HG02981 (cell line): Measurements from ENCODE around the gene IRX4.

Experiments
- ATAC-seq: cut with Tn5 transposase; IDR thresholded peaks from one replicate; pipeline ENCODE4 v1.9.1; 2021; ENCODE audit warnings: mild to moderate bottlenecking, moderate library complexity; ENCODE audit not compliant: unreplicated experiment

IRX4 gene

DNA sequence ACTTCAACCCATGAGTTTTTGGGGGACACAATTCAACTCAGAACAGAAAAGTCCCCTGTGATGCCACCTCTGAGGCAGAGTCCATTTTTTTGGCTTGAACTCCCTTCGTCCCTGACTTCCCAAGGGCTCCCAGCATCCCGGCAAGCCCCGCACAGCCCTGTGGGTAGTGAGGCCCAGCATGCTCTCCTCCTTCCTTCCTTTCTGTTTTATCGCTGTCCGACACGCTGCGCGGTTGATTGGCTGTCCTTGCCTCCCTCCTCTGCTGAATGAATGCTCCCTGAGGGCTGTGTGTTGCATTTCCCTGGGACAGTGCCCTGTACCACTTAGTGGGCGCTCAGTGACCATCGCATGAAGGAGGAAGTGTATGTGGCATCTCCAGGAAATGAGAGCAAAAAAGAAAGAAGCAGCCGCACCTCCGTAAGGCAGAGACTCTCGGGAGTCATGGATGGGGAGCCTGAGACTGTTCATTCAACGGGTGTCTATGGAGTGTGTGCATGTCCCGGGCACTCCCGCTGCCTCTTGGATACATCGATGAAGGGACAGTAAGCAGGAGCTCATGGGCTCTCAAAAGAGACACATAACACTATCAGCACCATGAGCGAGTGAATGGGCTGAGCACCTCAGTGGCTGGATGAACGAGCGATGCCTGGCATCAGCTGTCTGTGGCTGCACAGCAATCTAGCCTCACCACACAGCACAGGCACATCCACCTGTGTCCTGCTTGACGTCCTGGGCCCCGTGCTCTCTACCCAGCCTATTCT lies 10.1 kb upstream of the IRX4 start:
- ATAC-seq, result no peak

DNA sequence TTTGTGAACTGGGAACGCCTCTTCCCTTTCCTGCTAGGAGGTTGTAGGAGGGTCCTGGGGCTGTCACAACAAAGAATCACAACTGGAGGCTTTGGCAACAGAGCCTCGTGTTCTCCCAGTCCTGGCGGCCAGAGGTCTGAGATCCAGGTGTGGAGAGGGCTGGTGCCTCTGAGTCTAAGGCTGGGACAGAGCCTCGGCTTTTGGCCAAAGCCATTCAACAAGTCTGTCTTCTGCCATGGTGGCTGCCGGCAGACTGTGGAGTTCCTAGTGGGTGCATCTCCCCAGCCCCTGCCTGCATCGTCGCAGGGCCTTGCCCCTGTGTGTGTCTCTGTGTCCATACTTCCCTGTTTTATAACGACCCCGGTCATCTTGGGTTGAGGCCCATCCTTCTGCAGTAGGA lies 9.5 kb upstream of the IRX4 start:
- no peak for ATAC-seq

DNA sequence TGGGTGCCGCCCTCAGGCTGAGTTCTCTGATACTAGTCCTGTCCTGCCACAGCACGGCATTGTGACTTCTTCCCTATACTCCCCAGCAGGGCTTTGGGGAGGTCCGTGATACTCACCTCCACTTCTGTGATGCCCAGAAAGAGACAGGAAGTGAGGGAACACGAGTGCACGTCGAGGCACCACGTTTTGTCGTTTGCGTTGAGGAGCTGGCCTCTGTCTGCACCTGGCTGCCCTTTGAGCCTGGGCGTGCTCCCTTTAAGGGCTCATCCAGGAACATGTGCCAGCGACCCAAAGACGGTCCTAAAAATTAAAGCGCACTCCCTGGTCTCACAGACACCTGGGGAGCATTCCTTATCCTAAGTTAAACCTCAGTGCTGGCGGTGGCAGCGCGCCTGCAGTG lies 8.7 kb upstream of the IRX4 start:
- ATAC-seq, result no peak

DNA sequence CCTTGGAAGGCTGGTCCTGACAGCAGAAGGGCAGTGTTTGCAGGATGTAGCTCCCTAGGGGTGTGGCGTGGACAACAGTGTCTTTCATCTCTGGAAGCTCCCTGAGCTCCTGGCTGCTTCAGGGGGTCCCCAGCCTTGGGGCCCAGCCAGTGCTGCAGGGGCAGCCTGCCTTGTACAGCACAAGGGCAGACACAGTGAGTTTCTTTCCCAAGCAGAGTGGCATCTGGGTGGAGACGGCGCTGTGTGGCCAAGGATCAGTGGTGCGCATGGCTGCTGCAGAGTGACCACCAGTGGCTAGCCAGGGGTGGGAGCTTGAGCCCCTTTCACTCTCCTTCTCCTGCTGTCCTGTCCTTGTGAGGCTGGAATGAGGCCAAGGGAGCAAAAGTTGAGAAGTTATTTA lies 7.6 kb upstream of the IRX4 start:
- no peak for ATAC-seq

DNA sequence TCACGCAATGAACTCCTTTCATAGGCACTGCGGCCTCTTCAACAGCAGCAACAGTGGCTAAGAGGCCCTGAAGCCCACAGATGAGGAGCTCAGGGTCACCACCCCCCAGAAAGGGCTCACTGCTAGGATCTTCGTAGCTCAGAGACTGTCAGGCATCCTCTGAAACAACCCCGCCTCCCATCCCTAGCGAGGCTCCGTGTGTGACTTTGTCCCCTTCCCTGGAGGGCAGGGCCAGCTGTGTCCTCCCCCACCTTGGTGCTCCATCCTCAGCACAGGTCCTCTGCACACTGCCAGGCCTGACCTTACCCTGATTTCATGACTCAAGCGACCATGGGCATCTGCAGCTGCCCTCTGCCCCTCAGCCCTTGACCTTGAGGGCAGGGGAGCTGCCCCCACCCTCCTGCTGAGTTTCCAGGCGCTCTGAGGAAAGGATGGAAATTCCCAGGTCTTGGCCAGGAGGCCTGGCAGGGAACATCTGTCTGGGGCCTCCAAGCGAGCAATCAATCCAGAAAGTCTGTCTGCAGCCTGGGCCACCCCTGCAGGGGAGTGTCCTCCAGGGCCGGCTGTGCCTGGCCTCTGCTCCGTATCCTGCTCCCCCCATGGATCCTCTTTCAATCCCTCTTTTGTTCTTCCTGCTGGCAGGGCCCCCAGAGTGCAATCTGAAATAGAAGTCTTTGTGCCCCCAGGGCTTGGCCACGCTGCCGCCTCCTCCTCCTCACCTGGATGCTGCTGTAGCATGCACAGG lies 6.8 kb upstream of the IRX4 start:
- ATAC-seq, result no peak

GRCh38 chr5:1888541-1889251 lies 6.0 kb upstream of the IRX4 start:
- no peak for ATAC-seq

- no peak for ATAC-seq
These were observed 5.0 kb upstream of the IRX4 start for GRCh38 chr5:1887588-1888360.

- ATAC-seq, result no peak
These were observed 4.3 kb upstream of the IRX4 start for GRCh38 chr5:1886846-1887587.

DNA sequence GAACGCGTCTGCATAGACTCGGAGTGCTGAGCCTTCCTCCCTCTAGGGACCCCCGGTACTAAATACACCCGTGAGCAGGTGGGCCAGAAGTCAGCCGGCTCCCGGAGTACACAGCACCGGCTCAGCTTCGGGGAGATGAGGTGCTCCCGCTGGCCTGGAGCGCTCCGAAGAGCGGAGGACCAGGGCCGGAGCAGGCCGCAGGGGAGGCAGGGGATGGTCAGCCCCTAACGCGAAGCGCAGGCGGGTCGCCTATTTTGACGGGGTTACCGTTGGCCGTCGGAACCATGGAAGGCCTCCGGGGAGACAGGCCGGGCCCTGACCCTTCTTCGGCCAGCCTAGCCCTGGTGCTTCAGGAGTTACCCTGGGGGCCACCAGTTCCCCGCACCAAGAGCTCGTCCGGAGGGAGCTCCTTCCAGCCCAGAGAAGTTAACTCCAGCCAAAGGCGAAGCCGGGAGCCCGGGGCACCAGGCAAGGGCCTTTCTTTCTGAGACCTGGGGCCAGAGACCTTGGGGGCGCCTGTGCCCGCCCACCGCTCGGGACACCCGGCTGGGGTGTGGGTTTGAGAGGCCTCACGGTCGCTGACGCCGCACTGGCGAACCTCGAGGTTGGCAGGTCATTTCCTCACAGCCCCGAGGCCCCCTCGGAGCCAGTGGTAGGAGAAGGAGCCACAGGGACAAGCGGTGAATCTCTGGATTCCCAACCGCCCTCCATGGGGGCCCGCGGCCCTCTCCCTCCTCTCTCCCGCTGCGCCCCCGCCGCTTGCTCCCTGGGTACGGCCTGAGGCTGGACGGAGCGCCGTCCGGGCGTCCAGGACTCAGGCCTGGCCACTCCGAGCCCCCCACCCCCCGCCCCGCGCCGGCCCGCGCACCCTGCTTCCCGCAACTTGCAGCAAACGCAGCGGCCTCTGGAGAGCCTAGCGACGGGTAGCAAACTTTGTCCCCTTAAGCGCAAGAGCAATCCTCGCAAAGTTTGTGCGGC lies 3.4 kb upstream of the IRX4 start:
- ATAC-seq, result no peak

DNA sequence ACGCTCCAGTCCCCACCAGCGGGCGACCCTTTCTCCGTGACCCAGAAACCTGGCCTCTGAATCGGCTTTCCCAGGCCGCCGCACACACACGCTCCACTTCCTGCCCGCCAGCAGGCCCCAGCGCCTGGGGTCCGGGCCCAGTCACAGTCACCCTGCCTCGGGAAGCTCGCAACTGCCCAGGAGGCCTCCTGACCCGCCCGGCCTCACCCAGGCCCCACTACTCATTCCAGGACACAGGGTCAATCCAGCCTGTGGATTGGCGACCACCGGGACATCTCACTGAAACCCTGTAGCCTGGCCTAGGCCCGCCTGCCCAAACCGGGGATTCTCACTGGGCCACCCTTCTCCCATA lies 2.7 kb upstream of the IRX4 start:
- no peak for ATAC-seq

GRCh38 chr5:1884678-1885403 lies 2.1 kb upstream of the IRX4 start:
- ATAC-seq, result no peak

DNA sequence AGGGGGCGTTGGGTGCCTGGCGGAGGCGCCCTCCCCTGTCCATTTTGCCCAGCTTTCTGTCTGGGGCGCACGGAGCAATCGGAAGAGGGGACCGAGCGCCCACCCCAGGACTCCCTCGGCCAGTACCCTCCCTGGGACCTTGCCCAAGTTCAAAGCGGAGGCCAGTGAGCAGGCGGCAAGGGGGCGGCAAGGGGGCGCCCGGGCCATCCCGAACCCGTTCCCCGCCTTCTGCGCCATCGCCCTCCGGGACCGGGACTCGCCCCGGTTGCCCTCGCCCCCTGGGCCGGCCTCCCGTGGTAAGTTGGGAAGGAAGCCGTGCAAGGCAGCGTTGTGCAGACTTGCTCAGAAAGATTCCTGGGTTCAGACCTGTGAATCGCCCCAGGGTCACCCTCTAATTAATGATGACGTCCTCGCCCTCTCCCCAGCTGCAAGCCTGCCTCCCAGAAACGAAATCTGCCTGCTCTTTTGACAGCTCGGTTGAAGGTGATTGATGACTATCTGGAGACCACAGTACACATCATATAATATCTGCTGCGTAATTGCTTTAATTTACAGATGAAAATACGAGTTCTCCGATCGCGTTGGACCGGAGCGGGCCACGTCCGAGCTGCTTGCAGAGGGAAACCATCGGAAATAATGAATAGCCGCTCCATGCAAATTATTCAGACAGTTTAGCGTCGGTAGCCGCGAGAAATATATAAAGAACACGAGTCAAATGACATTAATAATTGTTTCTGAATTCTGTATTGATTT lies 1.4 kb upstream of the IRX4 start:
- no peak for ATAC-seq

- ATAC-seq, result no peak
These were observed 597 bp upstream of the IRX4 start for GRCh38 chr5:1883120-1883924.

DNA sequence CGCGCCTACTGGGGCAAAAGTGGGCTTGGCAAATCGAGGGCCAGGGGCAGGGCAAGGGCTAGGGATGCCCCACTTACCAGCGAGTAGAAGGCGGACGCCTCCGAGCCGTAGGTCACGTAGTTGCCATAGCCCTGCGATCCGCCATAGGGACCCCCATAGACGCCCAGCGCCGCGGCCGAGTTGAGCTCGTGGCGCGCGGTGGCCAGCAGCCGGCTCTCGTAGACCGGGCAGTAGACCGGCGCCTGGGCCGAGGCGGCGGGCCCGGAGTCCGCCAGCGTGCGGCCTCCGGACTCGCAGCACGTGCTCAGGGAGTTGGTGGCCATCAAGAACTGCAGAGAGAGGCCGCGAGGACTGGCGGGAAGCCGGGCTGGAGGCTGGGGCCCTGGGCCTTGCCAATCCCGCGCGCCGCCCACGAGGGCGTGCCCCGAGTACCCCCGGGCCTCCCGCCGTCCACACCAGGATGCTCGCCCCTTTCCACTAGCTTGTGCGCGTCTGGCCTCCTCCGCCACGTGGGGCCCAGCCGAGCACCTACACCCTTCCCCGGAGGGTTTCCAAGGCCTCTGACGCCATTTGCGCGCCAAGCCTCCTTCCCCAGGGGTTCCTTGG lies 891 bp downstream of the IRX4 start:
- no peak for ATAC-seq

DNA sequence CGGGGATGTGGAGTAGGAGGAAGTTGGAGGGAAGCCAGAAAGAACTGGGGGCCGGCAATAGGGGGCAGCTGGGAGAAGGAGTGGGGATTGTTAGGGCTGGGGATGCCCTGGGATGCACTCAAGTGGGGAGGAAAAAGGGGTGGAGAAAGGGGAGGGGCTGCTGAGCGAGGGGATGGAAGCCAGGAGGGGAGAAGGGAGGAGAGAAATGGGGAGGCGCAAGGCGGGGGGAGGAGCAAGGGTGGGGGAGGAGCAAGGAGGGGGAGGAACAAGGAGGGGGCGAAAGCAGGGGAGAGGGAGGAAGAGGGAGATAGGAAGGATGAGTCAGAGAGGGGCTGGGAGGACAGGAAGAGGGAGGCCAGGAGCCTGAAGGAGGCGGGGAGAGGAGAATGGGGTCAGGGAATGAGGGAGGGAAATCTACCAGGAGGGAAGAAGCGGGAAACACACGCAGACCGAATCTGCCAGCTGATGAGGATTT lies 1.6 kb downstream of the IRX4 start:
- no peak for ATAC-seq

GRCh38 chr5:1880377-1881025 lies 2.2 kb downstream of the IRX4 start:
- ATAC-seq, result no peak
